ENCODE results near the gene KCNAB1. TPM values are rescaled to one million over a fixed set of nuclear protein-coding genes. Genes with fewer than 3 reads are reported as not detected.

KCNAB1 gene
- total RNA-seq, 1 experiment from 2014 or later, result not detected

DNA sequence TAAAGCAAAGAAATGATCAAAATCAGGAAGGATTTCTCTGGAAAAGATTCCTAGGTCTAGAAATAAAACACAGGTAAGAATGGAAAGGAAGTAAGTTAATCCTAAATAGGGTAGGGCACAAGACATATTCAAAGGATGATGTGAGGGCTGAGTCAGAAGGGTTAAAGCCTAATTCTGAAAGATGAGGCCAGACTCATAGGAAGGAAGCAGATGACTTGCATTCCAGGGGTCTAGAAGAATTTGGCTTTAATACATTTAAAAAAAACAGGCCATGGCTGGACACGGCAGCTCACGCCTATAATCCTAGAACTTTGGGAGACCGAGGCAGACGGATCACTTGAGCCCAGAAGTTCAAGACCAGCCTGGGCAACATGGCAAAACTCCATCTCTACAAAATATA is 431.4 kb downstream of the KCNAB1 start:
- Histone ChIP-seq H4K20me1 (ENCODE audit: low read length) (peaks cover 19% of the 10 kb centered on the region; the same call in 1 of the 2 replicates), H3K4me1 (ENCODE audit: insufficient read depth, low read length) (peaks cover 36% of the 10 kb centered on the region)

DNA sequence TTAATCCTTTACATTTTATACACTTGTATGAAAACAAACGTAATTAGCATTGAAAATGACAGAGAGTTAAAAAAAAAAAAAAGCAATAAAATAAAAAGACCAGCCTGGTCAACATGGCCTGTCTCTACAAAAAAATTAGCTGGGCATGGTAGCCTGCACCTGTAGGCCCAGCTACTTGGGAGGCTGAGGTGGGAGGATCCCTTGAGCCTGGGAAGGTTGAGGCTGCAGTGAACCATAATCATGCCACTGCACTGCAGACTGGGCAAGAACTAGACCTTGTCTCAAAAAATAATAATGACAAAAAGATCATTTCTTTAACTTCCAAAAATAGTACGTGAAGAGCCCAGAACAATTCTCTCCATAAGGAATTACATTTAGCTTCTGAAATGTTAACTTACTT is 432.6 kb downstream of the KCNAB1 start:
- Histone ChIP-seq H3K9me3 (ENCODE audit: low read length) (no peaks in the 10 kb centered on the region), H3K9me2 (replicated peaks; ENCODE audit: low read length) (no peaks in the 10 kb centered on the region), H3K79me2 (ENCODE audit: low read length) (peaks cover 70% of the 10 kb centered on the region), H3F3A (ENCODE audit: low read length, unreplicated experiment) (no peaks in the 10 kb centered on the region), H3K9ac (ENCODE audit: low read length) (peak overlapping the region; percentile 96), H4K20me1 (ENCODE audit: low read length) (peaks cover 19% of the 10 kb centered on the region; the same call in 1 of the 2 replicates), H3K4me3 (ENCODE audit: low read length) (peak overlapping the region; percentile 96), H3K4me2 (ENCODE audit: low read length) (peak overlapping the region; percentile 93), H2AFZ (ENCODE audit: low read length) (no peak overlapping the region), H3K27ac (ENCODE audit: low read length) (no peak overlapping the region), H3K36me3 (ENCODE audit: low read depth, low read length) (peaks cover 50% of the 10 kb centered on the region), H3K4me1 (ENCODE audit: insufficient read depth, low read length) (peaks cover 36% of the 10 kb centered on the region), H3K27me3 (ENCODE audit: low read length) (no peaks in the 10 kb centered on the region)
- ChIA-PET POLR2A (ENCODE audit: unreplicated experiment) (no interaction called here), CTCF (interaction anchor here (0.6 kb wide), 1 partner anchor 123 kb away, joined by 5 read pairs; no protein-coding TSS in a partner anchor)
- no TSS peak for BruUV-seq (replicated peaks)
- intact Hi-C loops (cut with micrococcal nuclease), result loop anchor here (10.0 kb wide), 1 partner anchor 232 kb away; no protein-coding TSS in a partner anchor
- DNase-seq, result no peak
- no peak for ATAC-seq
- TF ChIP-seq EZH2 (IDR thresholded peaks at IDR 0.05; ENCODE audit: low read length, unreplicated experiment), result no peak
- no peak for TF ChIP-seq EZH2phosphoT487 (IDR thresholded peaks at IDR 0.05; ENCODE audit: borderline replicate concordance, low read length)
- TF ChIP-seq, protein P1, sequence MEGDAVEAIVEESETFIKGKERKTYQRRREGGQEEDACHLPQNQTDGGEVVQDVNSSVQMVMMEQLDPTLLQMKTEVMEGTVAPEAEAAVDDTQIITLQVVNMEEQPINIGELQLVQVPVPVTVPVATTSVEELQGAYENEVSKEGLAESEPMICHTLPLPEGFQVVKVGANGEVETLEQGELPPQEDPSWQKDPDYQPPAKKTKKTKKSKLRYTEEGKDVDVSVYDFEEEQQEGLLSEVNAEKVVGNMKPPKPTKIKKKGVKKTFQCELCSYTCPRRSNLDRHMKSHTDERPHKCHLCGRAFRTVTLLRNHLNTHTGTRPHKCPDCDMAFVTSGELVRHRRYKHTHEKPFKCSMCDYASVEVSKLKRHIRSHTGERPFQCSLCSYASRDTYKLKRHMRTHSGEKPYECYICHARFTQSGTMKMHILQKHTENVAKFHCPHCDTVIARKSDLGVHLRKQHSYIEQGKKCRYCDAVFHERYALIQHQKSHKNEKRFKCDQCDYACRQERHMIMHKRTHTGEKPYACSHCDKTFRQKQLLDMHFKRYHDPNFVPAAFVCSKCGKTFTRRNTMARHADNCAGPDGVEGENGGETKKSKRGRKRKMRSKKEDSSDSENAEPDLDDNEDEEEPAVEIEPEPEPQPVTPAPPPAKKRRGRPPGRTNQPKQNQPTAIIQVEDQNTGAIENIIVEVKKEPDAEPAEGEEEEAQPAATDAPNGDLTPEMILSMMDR (conservative IDR thresholded peaks at IDR 0.05; ENCODE audit: low read depth, low read length), result no peak

More for the DNA sequence above, 431.4 kb downstream of the KCNAB1 start:
- ChIA-PET CTCF (no interaction called here), POLR2A (ENCODE audit: unreplicated experiment) (no interaction called here)
- peak; percentile 2; the same call in 1 of the 2 replicates for ATAC-seq
- peak; percentile 76 for DNase-seq
- Histone ChIP-seq H3K4me3 (ENCODE audit: low read length) (peak overlapping the region; percentile 20; the same call in 1 of the 2 replicates), H3K36me3 (ENCODE audit: low read depth, low read length) (peaks cover 62% of the 10 kb centered on the region), H3F3A (ENCODE audit: low read length, unreplicated experiment) (no peaks in the 10 kb centered on the region), H3K9me3 (ENCODE audit: low read length) (no peaks in the 10 kb centered on the region), H3K9ac (ENCODE audit: low read length) (no peak overlapping the region), H3K27ac (ENCODE audit: low read length) (peak overlapping the region; percentile 46), H3K79me2 (ENCODE audit: low read length) (peaks cover 82% of the 10 kb centered on the region), H3K4me2 (ENCODE audit: low read length) (peak overlapping the region; percentile 93), H2AFZ (ENCODE audit: low read length) (no peak overlapping the region), H3K27me3 (ENCODE audit: low read length) (no peaks in the 10 kb centered on the region), H3K9me2 (replicated peaks; ENCODE audit: low read length) (no peaks in the 10 kb centered on the region)
- no TSS peak for BruUV-seq (replicated peaks)
- TF ChIP-seq EZH2phosphoT487 (IDR thresholded peaks at IDR 0.05; ENCODE audit: borderline replicate concordance, low read length), result no peak
- TF ChIP-seq, protein P1 (conservative IDR thresholded peaks at IDR 0.05; ENCODE audit: low read depth, low read length), result no peak
- no peak for TF ChIP-seq EZH2 (IDR thresholded peaks at IDR 0.05; ENCODE audit: low read length, unreplicated experiment)
- intact Hi-C loops (cut with micrococcal nuclease), result loop anchor here (10.0 kb wide), 1 partner anchor 233 kb away; no protein-coding TSS in a partner anchor

DNA sequence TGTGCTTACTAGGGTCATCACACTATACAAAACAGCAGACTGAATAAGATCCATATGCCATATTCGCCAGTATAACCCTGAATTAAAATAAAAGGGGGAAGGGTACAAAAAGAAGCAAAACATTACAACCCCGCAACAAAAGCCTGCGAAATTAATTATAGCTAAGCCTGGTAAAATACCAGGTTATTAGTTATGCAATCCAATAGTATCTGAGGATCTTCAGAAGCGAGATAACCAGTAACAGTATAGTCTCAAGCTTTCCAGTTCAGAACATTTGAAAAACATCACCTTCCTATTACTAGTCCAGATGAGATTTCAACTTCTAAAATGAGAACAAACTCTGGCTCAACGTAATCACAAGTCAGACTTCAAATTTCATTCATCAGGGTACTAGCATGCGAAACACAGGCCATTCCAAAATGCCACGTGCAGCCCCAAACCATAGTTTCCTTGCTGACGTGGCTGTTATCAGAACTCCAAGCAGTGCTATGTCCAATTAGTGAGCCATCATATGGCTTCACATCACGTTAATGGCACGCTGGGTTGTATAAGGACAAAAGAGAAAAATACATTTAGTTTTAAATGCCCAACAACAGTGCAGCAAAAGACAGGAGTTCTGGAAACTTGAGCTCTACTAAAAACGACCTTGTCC is 433.5 kb downstream of the KCNAB1 start:
- Histone ChIP-seq H3K79me2 (ENCODE audit: low read length) (peaks cover 61% of the 10 kb centered on the region), H3K27me3 (ENCODE audit: low read length) (no peaks in the 10 kb centered on the region)
- TSS peak; percentile 43 for BruUV-seq (replicated peaks)

More for the DNA sequence above, 433.5 kb downstream of the KCNAB1 start:
- Histone ChIP-seq H3K9me3 (ENCODE audit: low read length) (no peaks in the 10 kb centered on the region), H3F3A (ENCODE audit: low read length, unreplicated experiment) (no peaks in the 10 kb centered on the region), H3K36me3 (ENCODE audit: low read depth, low read length) (peaks cover 41% of the 10 kb centered on the region), H3K4me2 (ENCODE audit: low read length) (peak overlapping the region; percentile 93), H3K27ac (ENCODE audit: low read length) (peak overlapping the region; percentile 54), H3K4me3 (ENCODE audit: low read length) (peak overlapping the region; percentile 96), H4K20me1 (ENCODE audit: low read length) (peaks cover 19% of the 10 kb centered on the region; the same call in 1 of the 2 replicates), H3K4me1 (ENCODE audit: insufficient read depth, low read length) (peaks cover 36% of the 10 kb centered on the region), H3K9me2 (replicated peaks; ENCODE audit: low read length) (no peaks in the 10 kb centered on the region), H2AFZ (ENCODE audit: low read length) (no peak overlapping the region), H3K9ac (ENCODE audit: low read length) (peak overlapping the region; percentile 96)
- peak; percentile 42 for DNase-seq
- ChIA-PET CTCF (no interaction called here), POLR2A (ENCODE audit: unreplicated experiment) (no interaction called here)
- intact Hi-C loops (cut with micrococcal nuclease), result loop anchor here (2.0 to 10.0 kb wide), 3 partner anchors 77 to 527 kb away; no protein-coding TSS in a partner anchor
- TF ChIP-seq EZH2phosphoT487 (IDR thresholded peaks at IDR 0.05; ENCODE audit: borderline replicate concordance, low read length) (no peak), EZH2 (IDR thresholded peaks at IDR 0.05; ENCODE audit: low read length, unreplicated experiment) (no peak)
- TF ChIP-seq, protein P1 (conservative IDR thresholded peaks at IDR 0.05; ENCODE audit: low read depth, low read length), result no peak
- no peak; the same call in 1 of the 2 replicates for ATAC-seq

All from PC-3 (cell line).